A673 (cell line): Measurements from ENCODE around the gene BACH2. TPM values are rescaled to one million over a fixed set of nuclear protein-coding genes. Genes with fewer than 3 reads are reported as not detected.

Experiments used
- BruUV-seq: library from RNA; stranded (reverse); fragments of 400-500 nt; replicated peaks from 2 replicates; lab custom pipeline; 2021; lab: Mats Ljungman, UMichigan
- CTCF ChIA-PET: fragments of 300-600 bp; sonication (Branson Sonifier 250); formaldehyde crosslinking; loops from one replicate; lab custom pipeline; 2022; ENCODE audit warnings: antibody characterized with exemption; lab: Charles Lee
- POLR2A ChIA-PET: fragments of 300-600 bp; sonication (Branson Sonifier 250); formaldehyde crosslinking; loops from one replicate; lab custom pipeline; 2022; ENCODE audit warnings: antibody characterized with exemption; ENCODE audit not compliant: low non-redundant PET; lab: Charles Lee
- DNase-seq: peaks from one replicate; pipeline ENCODE4 v3.0.0-alpha.2; 2015; ENCODE audit warnings: low spot score
- H3K27ac ChIP-seq: fragments of 200-600 bp; sonication (generic); 2 replicates; pipeline ENCODE4 v1.5.1; 2016; ENCODE audit warnings: mixed run types, low read depth, mild to moderate bottlenecking, mixed read lengths, antibody characterized with exemption, low read length; ENCODE audit not compliant: poor library complexity, severe bottlenecking
- H3K27me3 ChIP-seq: fragments of 200-600 bp; sonication (generic); replicated peaks from 2 replicates; pipeline ENCODE4 v1.6.1; 2017; ENCODE audit warnings: mixed run types, low read depth, mild to moderate bottlenecking, mixed read lengths, antibody characterized with exemption, low read length; ENCODE audit not compliant: insufficient read depth, poor library complexity
- H3K36me3 ChIP-seq: fragments of 200-600 bp; sonication (generic); 2 replicates; pipeline ENCODE4 v1.6.1; 2016; ENCODE audit warnings: mixed run types, mild to moderate bottlenecking, mixed read lengths, antibody characterized with exemption, low read length; ENCODE audit not compliant: insufficient read depth, poor library complexity, severe bottlenecking
- H3K4me1 ChIP-seq: fragments of 200-600 bp; sonication (generic); 2 replicates; pipeline ENCODE4 v1.6.1; 2017; ENCODE audit warnings: mixed run types, mild to moderate bottlenecking, mixed read lengths, antibody characterized with exemption, low read length; ENCODE audit not compliant: insufficient read depth, poor library complexity, severe bottlenecking
- H3K4me3 ChIP-seq: fragments of 200-600 bp; sonication (generic); 2 replicates; pipeline ENCODE4 v1.5.1; 2016; ENCODE audit warnings: low read depth, mixed run types, mild to moderate bottlenecking, mixed read lengths, low read length; ENCODE audit not compliant: poor library complexity, severe bottlenecking
- H3K9me3 ChIP-seq: fragments of 200-600 bp; sonication (generic); 2 replicates; pipeline ENCODE4 v1.6.1; 2016; ENCODE audit warnings: mixed run types, low read depth, mild to moderate bottlenecking, mixed read lengths, antibody characterized with exemption, low read length; ENCODE audit not compliant: poor library complexity, severe bottlenecking
- CTCF ChIP-seq: fragments of 300-800, 200-600 bp; sonication (generic); conservative IDR thresholded peaks from 2 replicates; pipeline ENCODE4 v1.5.1; 2017; ENCODE audit warnings: low read depth, mild to moderate bottlenecking, antibody characterized with exemption, low read length, moderate library complexity, mixed read lengths
- EZH2 ChIP-seq: fragments of 200-600 bp; sonication (generic); IDR thresholded peaks from 2 replicates; pipeline ENCODE4 v1.6.1; 2017; ENCODE audit warnings: borderline replicate concordance, low read depth, mild to moderate bottlenecking, mixed read lengths, antibody characterized with exemption, low read length; ENCODE audit not compliant: poor library complexity, severe bottlenecking
- intact Hi-C: fragments of 100-400 bp; cut with micrococcal nuclease; formaldehyde crosslinking; loops from one replicate; pipeline ENCODE4 v1.10.0; 2022; ENCODE audit not compliant: unreplicated experiment
- total RNA-seq: library from RNA; stranded (reverse); gene quantifications from 2 replicates; pipeline ENCODE4 v1.2.3, GENCODE V29; 2021

BACH2 gene
- total RNA-seq, 1 experiment from 2014 or later: 0.37 TPM

- Histone ChIP-seq H3K9me3 (no peaks in the 10 kb centered on the region), H3K4me1 (peaks cover 13% of the 10 kb centered on the region), H3K27me3 (peaks cover 4% of the 10 kb centered on the region), H3K27ac (no peak overlapping the region), H3K36me3 (no peaks in the 10 kb centered on the region), H3K4me3 (no peak overlapping the region)
- ChIA-PET POLR2A (no interaction called here), CTCF (interaction anchor here (0.6 kb wide), 1 partner anchor 101 kb away, joined by 3 read pairs; no protein-coding TSS in a partner anchor)
- TF ChIP-seq CTCF (no peak), EZH2 (no peak)
- intact Hi-C loops: no loop called here
- BruUV-seq: no TSS peak
- DNase-seq: no peak
Measured at GRCh38 chr6:89997456-89998445, 298.9 kb downstream of the BACH2 start.

GRCh38 chr6:89993411-89993810 is 303.2 kb downstream of the BACH2 start:
- H3K27ac ChIP-seq: no peak overlapping the region
- no peak overlapping the region for H3K4me3 ChIP-seq
- intact Hi-C loops: no loop called here
- POLR2A ChIA-PET: no interaction called here
- H3K27me3 ChIP-seq: peaks cover 12% of the 10 kb centered on the region
- no peaks in the 10 kb centered on the region for H3K9me3 ChIP-seq
- no peaks in the 10 kb centered on the region for H3K36me3 ChIP-seq
- BruUV-seq: no TSS peak
- CTCF ChIA-PET: no interaction called here
- TF ChIP-seq EZH2 (no peak), CTCF (no peak)
- no peaks in the 10 kb centered on the region for H3K4me1 ChIP-seq
- no peak for DNase-seq

GRCh38 chr6:89992818-89993217 is 303.8 kb downstream of the BACH2 start:
- BruUV-seq: no TSS peak
- no peaks in the 10 kb centered on the region for H3K36me3 ChIP-seq
- H3K9me3 ChIP-seq: no peaks in the 10 kb centered on the region
- no peak overlapping the region for H3K4me3 ChIP-seq
- H3K27me3 ChIP-seq: peaks cover 15% of the 10 kb centered on the region
- H3K27ac ChIP-seq: no peak overlapping the region
- H3K4me1 ChIP-seq: no peaks in the 10 kb centered on the region
- ChIA-PET POLR2A (no interaction called here), CTCF (no interaction called here)
- TF ChIP-seq CTCF (no peak), EZH2 (no peak)
- DNase-seq: no peak
- intact Hi-C loops: no loop called here
